ENCODE measurements around the gene SLC12A8. TPM values are rescaled to one million over a fixed set of nuclear protein-coding genes. Genes with fewer than 3 reads are reported as not detected.

The SLC12A8 gene
- total and polyA plus RNA-seq, 10 of the 15 experiments (the other 5 are each of a cell fraction or from before 2014, with no cell fraction given) = 2.5 to 71.6 (median 50.1) TPM

GRCh38 chr3:125163739-125164601, 48.6 kb downstream of the SLC12A8 start:
- no peaks in the 10 kb centered on the region for H3K36me3 ChIP-seq (ENCODE audit: control insufficient read depth in 2 of 2, insufficient read depth in 2 of 2, low read length in 1 of 2)
- H3K9ac ChIP-seq (ENCODE audit: control insufficient read depth, insufficient read depth, low read length) = no peak overlapping the region
- H2AFZ ChIP-seq (ENCODE audit: control insufficient read depth, low read depth, low read length) = peak overlapping the region; percentile 69
- H4K20me1 ChIP-seq (ENCODE audit: control insufficient read depth, insufficient read depth) = no peaks in the 10 kb centered on the region
- ATAC-seq (peak; percentile 66), FAIRE-seq (peak; percentile 64), DNase-seq (ENCODE audit: low read depth, low spot score) (no peak)
- no peaks in the 10 kb centered on the region for H3K79me2 ChIP-seq (ENCODE audit: control insufficient read depth, insufficient read depth, low read length)
- H3K4me1 ChIP-seq (ENCODE audit: control insufficient read depth, insufficient read depth, low read length) = peaks cover 17% of the 10 kb centered on the region
- 32% methylated on average over 15 of the region's 15 CpGs for WGBS (ENCODE audit: insufficient coverage, insufficient replicate concordance, low lambda C conversion rate, missing lambda C conversion rate)
- ChIA-PET RAD21 (ENCODE audit: unreplicated experiment) (interaction anchor here (0.7 to 2.1 kb wide), 8 partner anchors 37 to 277 kb away, joined by 3 to 11 read pairs (median 4); partner anchors contain the start of gene MUC13), POLR2A (no interaction called here), CTCF (interaction anchor here (0.6 to 2.2 kb wide), 14 partner anchors 10 to 276 kb away, joined by 3 to 12 read pairs (median 4); no protein-coding TSS in a partner anchor), SMC1A (ENCODE audit: uncharacterized antibody, unreplicated experiment) (interaction anchor here (0.6 to 2.6 kb wide), 7 partner anchors 110 to 416 kb away, joined by 3 to 15 read pairs (median 3); no protein-coding TSS in a partner anchor)
- H3K4me3 ChIP-seq = no peak overlapping the region
- no peaks in the 10 kb centered on the region for H3K27me3 ChIP-seq (replicated peaks in 1 of 2; ENCODE audit: control insufficient read depth in 2 of 2, insufficient read depth in 2 of 2, low read length in 1 of 2)
- intact Hi-C loops (cut with micrococcal nuclease; ENCODE audit: unreplicated experiment) (loop anchor here (10.0 kb wide), 1 partner anchor 239 kb away; no protein-coding TSS in a partner anchor), in situ Hi-C loops (cut with MboI) (no loop called here)
- no peaks in the 10 kb centered on the region for H3K9me3 ChIP-seq (replicated peaks; ENCODE audit: control insufficient read depth, insufficient read depth, low read length)
- H3K27ac ChIP-seq (ENCODE audit: control insufficient read depth, insufficient read depth) = peak overlapping the region; percentile 64
- H3K4me2 ChIP-seq (ENCODE audit: control insufficient read depth, insufficient read depth) = peak overlapping the region; percentile 81
- BruUV-seq (replicated peaks) = no TSS peak
- 0 out of 2 replicates have a peak, but pooled peaks have one; percentile 29 for TF ChIP-seq EED (IDR thresholded peaks at IDR 0.05; ENCODE audit: low read depth)
- TF ChIP-seq ZNF207 (IDR thresholded peaks at IDR 0.05; ENCODE audit: borderline replicate concordance) = no peak
- no peak for TF ChIP-seq NRF1 (conservative IDR thresholded peaks at IDR 0.05; ENCODE audit: low read depth, low read length)
- TF ChIP-seq CEBPB (IDR thresholded peaks at IDR 0.05; ENCODE audit: borderline replicate concordance in 1 of 2, low read depth in 2 of 2, low read length in 2 of 2) = no peak
- no peak for TF ChIP-seq SMAD5 (IDR thresholded peaks at IDR 0.05; ENCODE audit: low read depth)
- no peak for TF ChIP-seq ZNF384 (IDR thresholded peaks at IDR 0.05; ENCODE audit: borderline replicate concordance, low read depth, low read length)
- TF ChIP-seq MEF2B (IDR thresholded peaks at IDR 0.05; ENCODE audit: partially characterized antibody, poor library complexity, severe bottlenecking) = no peak
- 0 out of 2 replicates have a peak, but pooled peaks have one; percentile 20 for TF ChIP-seq SPI1 (IDR thresholded peaks at IDR 0.05; ENCODE audit: borderline replicate concordance, insufficient read depth, low read depth, low read length)
- TF ChIP-seq USF2 (IDR thresholded peaks at IDR 0.05; ENCODE audit: borderline replicate concordance, low read depth, low read length) = no peak
- peak; percentile 58 for TF ChIP-seq RAD21 (IDR thresholded peaks at IDR 0.05; ENCODE audit: insufficient read depth, low read depth, low read length)
- TF ChIP-seq IKZF2 (IDR thresholded peaks at IDR 0.05) = no peak
- TF ChIP-seq, protein P1, sequence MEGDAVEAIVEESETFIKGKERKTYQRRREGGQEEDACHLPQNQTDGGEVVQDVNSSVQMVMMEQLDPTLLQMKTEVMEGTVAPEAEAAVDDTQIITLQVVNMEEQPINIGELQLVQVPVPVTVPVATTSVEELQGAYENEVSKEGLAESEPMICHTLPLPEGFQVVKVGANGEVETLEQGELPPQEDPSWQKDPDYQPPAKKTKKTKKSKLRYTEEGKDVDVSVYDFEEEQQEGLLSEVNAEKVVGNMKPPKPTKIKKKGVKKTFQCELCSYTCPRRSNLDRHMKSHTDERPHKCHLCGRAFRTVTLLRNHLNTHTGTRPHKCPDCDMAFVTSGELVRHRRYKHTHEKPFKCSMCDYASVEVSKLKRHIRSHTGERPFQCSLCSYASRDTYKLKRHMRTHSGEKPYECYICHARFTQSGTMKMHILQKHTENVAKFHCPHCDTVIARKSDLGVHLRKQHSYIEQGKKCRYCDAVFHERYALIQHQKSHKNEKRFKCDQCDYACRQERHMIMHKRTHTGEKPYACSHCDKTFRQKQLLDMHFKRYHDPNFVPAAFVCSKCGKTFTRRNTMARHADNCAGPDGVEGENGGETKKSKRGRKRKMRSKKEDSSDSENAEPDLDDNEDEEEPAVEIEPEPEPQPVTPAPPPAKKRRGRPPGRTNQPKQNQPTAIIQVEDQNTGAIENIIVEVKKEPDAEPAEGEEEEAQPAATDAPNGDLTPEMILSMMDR (IDR thresholded peaks at IDR 0.05 in 2 of 3, conservative IDR thresholded peaks at IDR 0.05 in 1 of 3; ENCODE audit: control insufficient read depth in 2 of 3, extremely low read depth in 1 of 3, insufficient read depth in 1 of 3, low read depth in 3 of 3, low read length in 3 of 3) = peak; percentile 14 to 52 (median 32); a peak in 4 of 6 replicates
- no peak for TF ChIP-seq BCL3 (IDR thresholded peaks at IDR 0.05; ENCODE audit: borderline replicate concordance, insufficient read depth, low read depth, low read length, poor library complexity, severe bottlenecking)
- TF ChIP-seq HDGF (IDR thresholded peaks at IDR 0.05) = no peak
- peak; percentile 51 for TF ChIP-seq SMC3 (IDR thresholded peaks at IDR 0.05; ENCODE audit: borderline replicate concordance, low read length)
- TF ChIP-seq MEF2A (IDR thresholded peaks at IDR 0.05; ENCODE audit: insufficient read depth, low read depth, low read length) = no peak
